Measurements from ENCODE around the gene BTAF1.
A peak's percentile ranks its signal among the peaks of the same experiment; 100 is the strongest.

BTAF1 gene

DNA sequence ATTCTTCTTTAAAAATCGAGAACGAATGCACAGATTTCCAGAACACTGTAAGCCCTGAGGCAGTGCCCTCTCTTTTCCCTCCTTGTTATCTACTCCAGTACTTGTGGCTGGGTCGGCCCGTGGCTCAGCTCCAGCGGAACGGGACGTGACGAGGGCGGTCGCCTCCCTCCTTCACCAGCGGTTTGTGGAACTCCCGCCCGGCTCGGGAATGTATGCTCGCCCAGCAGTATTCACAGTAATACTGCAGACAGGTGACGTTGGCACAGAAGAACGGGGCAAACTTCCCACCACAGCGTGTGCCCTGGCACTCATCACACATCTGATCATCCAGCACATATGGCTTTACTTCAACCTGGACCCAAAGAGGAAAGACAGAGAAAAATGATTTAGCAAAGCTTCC is 128.5 kb downstream of the BTAF1 start:
- no peak for DNase-seq (ENCODE audit: low spot score)

DNA sequence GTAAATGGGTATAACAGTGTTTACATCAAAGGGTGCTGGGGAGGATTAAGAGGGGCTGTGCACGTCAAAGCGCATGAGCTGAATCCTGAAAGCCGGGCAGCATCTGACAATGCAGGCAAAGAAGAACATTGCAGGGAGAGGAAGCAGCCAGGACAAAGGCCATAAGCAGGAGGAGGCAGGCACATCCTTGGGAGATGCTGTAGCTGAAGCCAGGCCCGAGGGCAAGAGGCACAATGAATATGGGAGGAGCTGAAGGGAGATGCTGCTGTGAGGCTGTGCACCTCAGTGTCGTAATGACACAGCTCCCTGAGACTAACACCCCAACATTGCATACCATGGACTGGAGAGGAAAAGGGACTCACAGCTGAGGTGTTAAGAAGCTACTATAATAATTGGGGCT is 129.2 kb downstream of the BTAF1 start:
- no peak for DNase-seq (ENCODE audit: low spot score)

DNA sequence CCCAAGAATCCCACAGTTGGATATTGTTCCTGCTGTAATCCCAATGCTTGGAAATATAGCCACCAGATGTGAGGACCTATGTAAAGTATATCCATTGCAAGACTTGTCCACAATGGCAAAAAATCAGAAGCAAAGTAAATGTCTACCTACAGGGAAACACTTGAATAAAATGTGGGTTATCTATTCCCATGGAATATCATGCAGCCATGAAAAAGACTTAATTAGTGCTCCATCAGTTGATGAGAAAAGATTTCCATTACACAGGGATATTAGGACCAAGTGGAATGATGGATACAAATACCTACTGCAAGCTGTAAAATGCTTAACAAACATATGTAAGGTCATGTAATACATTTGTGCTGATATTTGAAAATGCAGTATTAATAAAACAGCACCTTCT is 131.2 kb downstream of the BTAF1 start:
- DNase-seq (ENCODE audit: low spot score), result no peak

DNA sequence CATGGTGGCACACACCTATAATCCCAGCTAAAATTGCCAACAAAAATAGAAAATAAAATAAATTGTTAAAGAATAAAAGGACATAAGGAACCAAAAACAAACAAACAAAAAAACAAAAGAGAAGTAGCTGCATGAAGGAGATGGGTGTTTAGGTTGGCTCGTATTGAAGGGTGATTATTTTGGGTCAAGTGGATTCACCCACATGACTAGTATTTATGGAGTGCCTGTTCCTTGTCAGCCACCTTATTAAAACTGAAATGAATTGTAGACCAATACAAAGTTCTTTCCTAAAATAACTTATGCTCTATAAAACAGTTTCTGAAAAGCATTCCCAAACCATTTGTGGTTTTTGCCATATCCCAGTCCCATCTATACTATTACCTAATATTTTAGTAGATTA is 138.7 kb downstream of the BTAF1 start:
- DNase-seq (ENCODE audit: low spot score), result no peak

DNA sequence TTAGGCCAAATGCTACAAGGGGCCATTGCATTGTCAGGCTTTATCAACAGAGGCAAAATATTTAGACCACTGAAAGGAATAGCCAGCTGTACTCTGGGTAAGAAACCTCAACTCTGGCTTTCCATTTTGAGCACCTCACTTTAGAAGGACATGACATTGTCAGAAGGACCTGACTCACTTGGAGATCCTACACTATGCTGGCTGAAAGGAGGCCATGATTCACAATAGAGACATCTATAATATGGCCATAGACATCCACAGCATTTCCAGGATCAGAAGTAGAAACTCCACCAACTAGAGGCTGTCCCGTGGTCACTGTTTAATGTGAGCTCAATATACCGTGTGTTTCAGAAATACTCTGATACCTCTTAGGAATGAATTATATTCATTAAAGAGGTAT is 140.9 kb downstream of the BTAF1 start:
- no peak for DNase-seq (ENCODE audit: low spot score)

DNA sequence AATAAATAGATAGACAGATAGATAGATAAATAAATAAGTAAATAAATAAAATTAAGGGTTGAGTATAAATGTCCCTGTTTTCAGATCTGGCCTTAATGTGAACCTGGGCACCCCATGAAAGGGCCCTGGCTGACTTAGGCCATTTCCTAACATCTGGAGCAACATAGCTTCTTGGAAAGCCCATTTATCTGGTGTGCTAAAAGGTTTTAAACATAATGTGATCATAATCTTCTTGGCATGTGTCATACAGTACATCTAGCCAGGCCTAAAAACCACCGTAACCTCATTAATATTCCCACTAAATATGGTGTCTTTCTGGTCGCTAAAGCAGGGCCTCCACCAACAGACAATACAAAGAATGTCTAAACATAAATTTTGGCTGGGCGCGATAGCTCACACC is 142.8 kb downstream of the BTAF1 start:
- DNase-seq (ENCODE audit: low spot score), result no peak

DNA sequence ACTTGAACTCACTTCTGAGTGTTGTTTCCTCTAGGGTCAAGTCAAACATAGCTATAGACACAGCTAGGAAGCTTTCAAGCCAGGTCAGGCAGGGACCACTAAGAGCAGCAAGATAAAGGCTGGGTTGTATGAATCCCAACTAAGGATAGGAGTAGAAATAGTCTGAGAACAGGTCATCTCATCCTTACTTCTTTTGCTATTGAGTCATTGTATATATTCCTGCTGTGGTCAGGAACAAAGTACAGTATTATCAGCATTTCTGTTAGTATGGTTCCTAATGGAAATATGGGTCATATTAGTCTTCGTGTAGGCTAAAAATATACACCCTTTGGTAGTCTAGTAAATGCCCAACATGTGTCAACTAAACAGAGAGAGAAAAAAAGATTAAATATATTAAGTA is 145.3 kb downstream of the BTAF1 start:
- DNase-seq (ENCODE audit: low spot score), result peak; percentile 42

DNA sequence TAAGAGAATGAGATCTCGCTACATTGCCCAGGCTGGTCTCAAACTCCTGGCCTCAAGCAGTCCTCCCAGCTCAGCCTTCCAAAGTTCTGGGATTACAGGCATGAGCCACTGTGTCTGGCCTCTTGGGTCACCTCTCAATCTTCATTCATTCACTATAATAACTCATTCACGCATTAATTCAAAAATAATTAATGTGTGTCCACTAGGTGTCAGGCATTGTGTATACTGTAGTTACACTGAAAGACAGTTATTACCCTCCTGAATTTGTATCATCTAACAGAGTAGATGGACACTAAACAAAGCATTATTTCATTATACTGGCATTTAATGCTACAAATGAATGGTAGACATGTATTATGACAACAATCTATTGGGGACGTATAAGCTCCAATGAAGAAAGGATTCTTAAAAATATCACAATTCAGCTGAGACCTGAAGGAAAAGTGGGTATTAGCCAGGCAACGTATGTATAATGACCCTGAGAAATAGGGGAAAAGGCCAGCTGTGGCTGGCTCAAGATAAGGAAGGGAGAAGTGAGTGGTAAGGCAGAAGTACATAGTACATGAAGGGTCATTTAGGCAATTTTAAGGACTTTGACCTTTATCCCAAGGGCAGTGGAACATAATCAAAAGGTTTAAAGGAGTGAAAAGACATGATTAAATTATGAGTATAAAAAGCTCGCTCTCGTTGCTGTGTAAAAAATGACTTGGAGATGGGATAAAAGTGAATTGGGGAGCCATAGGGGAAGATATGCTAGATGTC is 150.7 kb downstream of the BTAF1 start:
- no peak for DNase-seq (ENCODE audit: low spot score)

DNA sequence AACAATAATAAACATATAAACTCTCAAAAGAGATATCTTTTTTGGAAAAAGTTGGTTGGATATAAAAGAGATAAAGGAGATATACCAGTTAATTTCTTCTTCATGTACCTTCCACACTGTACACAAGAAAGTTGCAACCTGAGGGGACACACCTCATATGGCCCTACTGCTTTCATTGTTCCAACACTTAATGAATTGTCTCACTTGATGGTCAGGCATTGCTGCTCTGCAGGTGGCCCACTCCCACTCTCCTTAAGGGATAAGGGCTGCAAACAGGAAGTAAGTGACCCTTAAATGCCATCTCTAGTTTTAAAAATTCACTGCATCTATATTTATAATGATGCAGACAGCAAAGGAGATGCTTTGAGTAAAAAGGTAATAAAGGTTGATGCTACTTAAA is 152.3 kb downstream of the BTAF1 start:
- DNase-seq (ENCODE audit: low spot score), result no peak

DNA sequence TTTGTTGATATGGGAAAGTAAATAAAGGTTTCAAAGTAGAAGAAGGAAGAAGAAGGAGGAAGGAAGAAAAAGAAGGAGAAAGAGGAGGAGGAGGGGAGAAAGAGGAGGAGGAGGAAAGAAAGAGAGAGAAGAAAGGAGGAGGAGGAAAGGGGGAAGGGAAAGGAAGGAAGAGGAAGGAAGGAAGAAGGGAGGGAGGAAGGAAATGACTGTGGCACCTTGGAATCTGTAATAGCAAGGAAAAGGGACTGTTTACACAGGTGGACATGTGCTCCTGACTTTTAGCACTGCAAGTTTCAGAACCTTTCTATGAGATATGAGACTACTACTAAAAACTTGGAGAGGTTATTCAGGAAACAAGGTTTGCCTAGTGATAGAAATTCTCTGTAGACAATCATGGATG is 153.2 kb downstream of the BTAF1 start:
- no peak for DNase-seq (ENCODE audit: low spot score)

DNA sequence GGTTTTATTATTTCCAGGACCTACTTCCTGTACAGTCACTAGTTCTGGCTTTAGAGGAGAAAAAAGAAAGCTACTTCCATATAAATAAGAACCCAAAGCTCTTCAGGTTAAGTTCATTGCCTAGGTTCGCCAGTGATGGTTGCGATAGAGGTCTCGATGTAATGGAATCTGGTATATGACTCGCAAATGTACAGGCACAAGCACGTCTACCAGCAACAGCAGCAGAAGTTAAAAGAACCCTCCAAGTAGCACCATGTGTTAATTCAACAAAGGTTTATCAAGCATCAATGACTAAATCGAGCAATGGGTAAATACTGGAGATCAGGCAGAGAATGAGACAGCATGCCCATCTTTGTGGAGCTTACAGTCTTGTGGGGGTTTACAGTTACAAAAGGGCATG is 155.4 kb downstream of the BTAF1 start:
- no peak for DNase-seq (ENCODE audit: low spot score)
